AG10803 (cell line): Measurements from ENCODE around the gene CACNA1E.

ENCODE experiments used
- DNase-seq: peaks from one replicate; pipeline ENCODE4 v3.0.0; 2010; ENCODE audit warnings: low read depth
- H3K4me3 ChIP-seq: 2 replicates; pipeline ENCODE4 v1.5.1; 2011; ENCODE audit warnings: mild to moderate bottlenecking, low read length, control low read depth
- CTCF ChIP-seq: conservative IDR thresholded peaks from 2 replicates; pipeline ENCODE4 v1.5.1; 2011; ENCODE audit warnings: mild to moderate bottlenecking, low read length, control low read depth, inconsistent platforms

CACNA1E gene

GRCh38 chr1:181594553-181594952 is 111.2 kb downstream of the CACNA1E start:
- no peak for TF ChIP-seq CTCF
- H3K4me3 ChIP-seq = no peak overlapping the region
- no peak for DNase-seq

- no peak for DNase-seq
- no peak for TF ChIP-seq CTCF
- no peak overlapping the region for H3K4me3 ChIP-seq
These were observed 111.9 kb downstream of the CACNA1E start for GRCh38 chr1:181595234-181595633.

- no peak overlapping the region for H3K4me3 ChIP-seq
- no peak for DNase-seq
- TF ChIP-seq CTCF = no peak
These were observed 118.1 kb downstream of the CACNA1E start for GRCh38 chr1:181601186-181601950.

GRCh38 chr1:181603735-181604410 is 120.6 kb downstream of the CACNA1E start:
- no peak overlapping the region for H3K4me3 ChIP-seq
- DNase-seq = no peak
- no peak for TF ChIP-seq CTCF

GRCh38 chr1:181604482-181605249 is 121.3 kb downstream of the CACNA1E start:
- H3K4me3 ChIP-seq = no peak overlapping the region
- TF ChIP-seq CTCF = no peak
- no peak for DNase-seq

GRCh38 chr1:181607524-181607923 is 124.2 kb downstream of the CACNA1E start:
- TF ChIP-seq CTCF = no peak
- H3K4me3 ChIP-seq = no peak overlapping the region
- DNase-seq = no peak
